Right renal pelvis (tissue), 4 donors: ENCODE data around the gene POFUT2. TPM values are rescaled to one million over a fixed set of nuclear protein-coding genes. Genes with fewer than 3 reads are reported as not detected.

Source experiments
- DNase-seq, 4 donors: peaks; one replicate each; pipeline ENCODE4 v3.0.0-alpha.2; 2013; ENCODE audit warnings: low read depth in 4 of 4, low spot score in 3 of 4, missing footprints in 1 of 4
- polyA plus RNA-seq, 4 donors: library from polyadenylated mRNA; unstranded; fragments of 120-200 nt; gene quantifications; one replicate each; pipeline ENCODE4 v1.2.1, GENCODE V29; 2013; ENCODE audit not compliant: insufficient read length in 4 of 4

POFUT2 gene
- polyA plus RNA-seq, 4 donors: 34.6 to 42.1 (median 35.3) TPM

GRCh38 chr21:45299864-45300785 is 12.4 kb upstream of the POFUT2 start:
- no peak for DNase-seq

- no peak for DNase-seq
Measured at GRCh38 chr21:45299026-45299863, 11.6 kb upstream of the POFUT2 start.

GRCh38 chr21:45297869-45298268 is 10.2 kb upstream of the POFUT2 start:
- no peak for DNase-seq

DNA sequence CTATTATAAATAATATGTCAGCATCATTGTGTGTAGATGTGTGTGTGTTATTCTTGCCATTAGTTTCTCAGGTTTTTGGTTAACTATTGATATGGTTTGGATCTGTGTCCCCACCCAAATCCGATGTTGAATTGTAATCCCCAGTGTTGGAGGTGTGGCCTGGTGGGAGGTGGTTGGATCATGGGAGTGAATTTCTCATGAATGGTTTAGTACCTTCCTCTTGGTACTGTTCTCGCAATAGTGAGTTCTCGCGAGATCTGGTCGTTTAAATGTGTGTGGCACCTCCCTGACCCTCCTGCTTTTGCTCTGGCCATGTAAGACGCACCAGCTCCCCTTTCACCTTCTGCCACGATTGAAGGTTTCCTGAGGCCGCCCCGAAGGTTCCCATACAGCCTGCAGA is 9.6 kb upstream of the POFUT2 start:
- DNase-seq: no peak

DNA sequence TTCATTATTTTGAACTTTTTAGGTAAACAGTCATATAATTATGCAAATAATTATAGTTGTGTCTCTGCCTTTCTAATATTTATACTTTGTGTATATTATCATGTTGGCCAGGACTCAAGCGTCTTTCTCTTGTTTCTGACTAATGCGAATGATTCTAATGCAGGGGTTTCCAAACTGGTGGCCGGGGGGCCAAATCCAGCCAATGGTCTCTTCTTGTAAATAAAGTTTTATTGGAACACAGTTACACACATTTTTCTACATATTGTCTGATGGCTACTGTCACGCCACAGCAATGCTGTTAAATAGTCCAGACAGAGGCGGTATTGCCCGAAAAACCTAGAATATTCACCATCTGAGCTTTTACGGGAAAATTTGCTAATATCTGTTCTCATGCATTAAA is 8.9 kb upstream of the POFUT2 start:
- no peak for DNase-seq

GRCh38 chr21:45295576-45296365 is 8.1 kb upstream of the POFUT2 start:
- no peak for DNase-seq

- peak in 3 of 4 donors; percentile 75 to 83 (median 78) for DNase-seq
Measured at GRCh38 chr21:45294509-45295291, 7.0 kb upstream of the POFUT2 start.

DNA sequence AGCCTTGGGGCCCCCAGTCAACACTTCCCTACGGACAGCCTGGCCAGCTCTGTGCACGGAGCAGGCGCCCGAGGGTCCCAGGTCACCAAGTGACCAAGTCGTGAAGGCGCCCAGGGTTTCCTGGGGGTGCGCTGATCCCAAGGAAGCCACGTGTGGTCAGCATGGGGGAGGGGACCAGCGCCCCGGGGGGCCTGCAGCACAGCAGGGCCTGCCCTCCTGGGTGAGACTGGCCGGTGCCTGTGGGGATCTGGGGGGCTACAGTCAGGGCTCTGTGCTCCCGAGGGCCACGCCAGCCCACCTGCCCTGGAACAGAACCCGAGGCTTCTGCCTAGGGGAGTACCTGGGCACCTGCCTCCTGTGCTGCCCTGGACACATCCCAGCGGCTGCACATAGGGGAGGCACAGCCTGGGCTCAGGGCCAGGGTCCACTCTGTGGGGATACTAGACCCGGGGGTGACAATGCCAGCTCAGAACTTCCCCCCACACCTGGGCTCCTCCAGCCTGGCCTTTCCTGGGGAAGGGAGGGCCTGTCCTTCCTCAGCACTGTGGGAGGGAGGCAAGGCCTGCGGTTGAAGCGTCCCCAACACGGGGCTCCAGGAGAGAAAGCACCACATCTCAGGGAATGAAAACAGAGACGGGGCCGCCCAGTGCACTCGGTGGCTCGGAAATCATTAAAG is 6.2 kb upstream of the POFUT2 start:
- no peak for DNase-seq

DNA sequence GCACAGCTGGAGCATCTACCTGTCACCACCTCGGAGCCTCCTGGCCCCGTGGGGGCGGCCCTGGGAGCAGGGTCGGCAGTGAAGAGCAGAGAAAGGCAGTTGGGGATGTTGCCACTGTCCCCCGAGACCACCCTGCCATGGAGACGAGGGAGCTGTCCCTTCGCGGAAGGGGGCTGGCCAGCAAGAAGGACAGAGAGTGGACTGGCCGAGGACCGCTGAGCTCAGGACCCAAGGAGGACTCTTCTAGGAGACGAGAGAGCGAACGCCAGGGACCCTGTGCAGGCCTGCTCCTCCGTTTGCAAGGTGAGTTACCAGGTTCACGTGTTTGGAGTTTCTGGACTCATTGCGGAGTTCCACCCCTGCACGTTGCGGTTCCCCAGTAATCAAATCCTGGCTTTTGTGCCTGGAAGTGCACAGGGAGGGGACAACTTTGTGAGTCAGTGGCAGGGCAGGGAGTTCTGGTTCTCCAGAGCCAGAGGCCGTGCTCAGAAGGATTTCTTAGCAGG is 5.6 kb upstream of the POFUT2 start:
- DNase-seq: no peak

GRCh38 chr21:45292399-45293219 is 4.9 kb upstream of the POFUT2 start:
- peak; percentile 79 to 83 (median 80) for DNase-seq

DNA sequence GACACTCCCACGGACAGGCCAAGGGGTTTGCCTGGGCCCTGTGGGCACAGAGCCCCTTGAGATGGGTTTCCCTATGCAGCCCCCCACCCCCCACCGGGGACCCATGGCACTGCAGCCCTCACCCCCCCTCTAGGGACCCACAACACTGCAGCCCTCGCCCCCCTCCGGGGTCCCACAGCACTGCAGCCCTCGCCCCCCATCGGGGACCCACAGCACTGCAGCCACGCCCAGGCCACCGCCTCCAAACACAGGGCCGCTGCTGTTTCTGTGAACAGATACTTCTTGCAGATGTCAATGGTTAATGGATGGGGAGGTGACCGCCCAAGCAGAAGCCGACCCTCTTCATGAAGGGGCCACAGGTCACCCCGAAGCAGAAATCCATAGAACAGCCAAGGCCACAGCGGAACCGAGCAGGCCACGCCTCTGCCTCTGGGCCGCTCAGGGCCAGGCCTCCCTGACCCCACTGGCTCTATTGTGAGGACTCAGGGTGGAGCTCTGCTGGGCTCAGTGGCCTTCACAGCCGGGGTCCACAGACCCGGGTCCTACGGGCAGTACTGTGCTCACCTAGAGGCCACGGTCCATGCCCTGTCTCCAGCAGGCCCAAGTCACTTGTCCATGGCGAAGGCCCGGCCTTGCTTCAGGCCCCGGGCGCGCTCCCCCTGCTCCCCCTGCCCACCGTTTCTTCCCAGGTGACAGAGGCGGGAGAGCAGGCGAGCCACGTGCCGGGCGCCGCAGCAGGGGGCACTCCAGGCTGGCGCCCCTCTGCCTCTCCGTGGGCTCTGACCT is 4.1 kb upstream of the POFUT2 start:
- no peak for DNase-seq

- DNase-seq: no peak
Measured at GRCh38 chr21:45290948-45291612, 3.4 kb upstream of the POFUT2 start.

DNA sequence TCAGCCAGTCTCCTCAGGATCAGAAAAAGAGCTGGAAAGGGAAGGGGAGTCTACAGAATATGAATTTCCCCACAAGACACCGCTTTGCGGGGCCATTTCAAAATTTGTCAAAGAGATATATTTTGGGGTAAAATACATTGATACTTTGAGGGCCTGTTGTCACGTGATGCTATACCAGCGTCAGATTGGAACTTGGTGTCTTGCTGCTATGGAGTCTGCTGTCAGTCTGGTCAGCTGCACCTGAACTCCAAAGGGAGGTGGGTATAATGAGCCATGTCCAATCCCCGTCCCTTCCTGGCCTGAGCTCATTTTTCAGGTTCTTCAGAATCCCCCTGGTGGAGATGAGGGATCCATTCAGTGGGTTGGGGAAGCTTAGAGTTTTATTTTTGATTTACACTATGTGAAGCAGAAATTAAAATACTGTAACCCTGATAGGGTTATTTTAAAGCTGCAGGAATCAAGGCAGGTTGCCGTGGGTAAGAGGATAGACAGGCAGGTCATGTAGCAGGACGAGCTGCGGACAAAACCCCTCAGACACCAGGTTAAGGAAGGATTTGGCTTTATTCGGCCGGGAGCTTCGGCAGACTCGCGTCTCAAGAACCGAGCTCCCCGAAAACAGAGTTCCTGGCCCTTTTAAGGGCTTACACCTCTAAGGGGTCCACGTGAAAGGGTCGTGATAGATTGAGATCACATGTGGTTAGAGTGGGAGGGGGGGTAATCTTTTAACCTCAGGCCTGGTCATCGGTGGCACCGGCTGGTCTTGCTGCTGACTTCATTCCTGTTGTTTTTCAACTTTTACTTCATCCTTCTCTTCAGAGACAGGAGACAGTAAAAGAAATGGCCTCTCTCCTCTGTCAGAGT is 2.2 kb upstream of the POFUT2 start:
- DNase-seq: no peak

- DNase-seq: no peak
Measured at GRCh38 chr21:45289134-45289533, 1.4 kb upstream of the POFUT2 start.

DNA sequence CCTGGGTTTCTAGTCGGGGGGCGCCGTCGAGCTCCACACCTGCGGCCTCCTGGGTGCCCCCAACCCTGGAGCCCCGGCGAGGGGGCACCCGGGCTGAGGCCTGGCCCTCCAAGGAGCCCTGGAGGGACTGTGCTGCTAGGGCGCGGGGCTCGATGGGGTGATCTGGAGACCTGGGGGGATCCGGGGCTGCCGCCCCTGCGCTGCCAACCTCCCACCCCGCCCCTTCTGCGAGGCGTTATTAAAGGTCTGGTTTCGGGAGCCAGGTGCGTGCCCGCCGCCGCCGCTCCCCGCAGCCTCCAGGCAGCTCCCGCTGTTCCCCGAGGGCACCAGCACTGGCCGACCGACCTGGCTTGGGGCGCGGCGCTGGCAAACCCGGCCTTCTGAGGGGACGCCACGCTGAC is 746 bp upstream of the POFUT2 start:
- DNase-seq: no peak
